CD4-positive, alpha-beta T cell treated with Interleukin-1 beta for 1 hour (primary cell): ENCODE data around the gene PRKACG.
"Not testable (repeated sequence)": the region's sequence is repeated elsewhere in the genome, so short reads cannot be mapped to it uniquely, and the experiment has no call there.

Experiments used
- DNase-seq, 2 donors: peaks; one replicate each; pipeline ENCODE4 v3.0.0-alpha.2; 2020 to 2022

The PRKACG gene

GRCh38 chr9:69023650-69024049, 9.7 kb upstream of the PRKACG start:
- DNase-seq, result no peak

- no peak for DNase-seq
Observed at GRCh38 chr9:69020301-69021145, 6.6 kb upstream of the PRKACG start.

- peak; percentile 49 to 58 for DNase-seq
Observed at GRCh38 chr9:69019808-69020207, 5.9 kb upstream of the PRKACG start.

GRCh38 chr9:69018737-69019136, 4.8 kb upstream of the PRKACG start:
- DNase-seq, result no peak

- no peak for DNase-seq
Observed at GRCh38 chr9:69016191-69017096, 2.5 kb upstream of the PRKACG start.

- no peak for DNase-seq
Observed at GRCh38 chr9:69013382-69013727, 558 bp downstream of the PRKACG start.

GRCh38 chr9:69012696-69013381, 1.1 kb downstream of the PRKACG start:
- DNase-seq, result no peak

- no peak for DNase-seq
Observed at GRCh38 chr9:69009708-69010107, 4.2 kb downstream of the PRKACG start.

GRCh38 chr9:69004836-69005235, 9.1 kb downstream of the PRKACG start:
- DNase-seq, result no peak

GRCh38 chr9:69003051-69003450, 10.9 kb downstream of the PRKACG start:
- no peak for DNase-seq

GRCh38 chr9:69001921-69002320, 12.0 kb downstream of the PRKACG start:
- DNase-seq, result no peak

GRCh38 chr9:68999393-69000105, 14.4 kb downstream of the PRKACG start:
- DNase-seq, result peak; percentile 71 to 75

GRCh38 chr9:68998812-68999211, 15.1 kb downstream of the PRKACG start:
- no peak for DNase-seq

- DNase-seq, result no peak
Observed at GRCh38 chr9:68998385-68998784, 15.5 kb downstream of the PRKACG start.

- no peak for DNase-seq
Observed at GRCh38 chr9:68997666-68998065, 16.2 kb downstream of the PRKACG start.

- no peak for DNase-seq
Observed at GRCh38 chr9:68996462-68996861, 17.5 kb downstream of the PRKACG start.

GRCh38 chr9:68995776-68996175, 18.1 kb downstream of the PRKACG start:
- no peak for DNase-seq

GRCh38 chr9:68991457-68991856, 22.5 kb downstream of the PRKACG start:
- DNase-seq, result no peak

GRCh38 chr9:68986949-68987348, 27.0 kb downstream of the PRKACG start:
- not testable (repeated sequence) for DNase-seq

GRCh38 chr9:68983522-68984424, 30.1 kb downstream of the PRKACG start:
- no peak for DNase-seq

GRCh38 chr9:68983008-68983411, 30.9 kb downstream of the PRKACG start:
- no peak for DNase-seq

GRCh38 chr9:68981789-68982188, 32.1 kb downstream of the PRKACG start:
- DNase-seq, result no peak
